Gastroesophageal sphincter (tissue), 4 donors: ENCODE results near the gene GLB1L2. TPM values are rescaled to one million over a fixed set of nuclear protein-coding genes. Genes with fewer than 3 reads are reported as not detected.

Experiments
- ATAC-seq: fragments of 150-250 bp; one replicate; pipeline ENCODE4 v1.9.1; 2016; ENCODE audit warnings: mild to moderate bottlenecking, moderate library complexity
- H3K27ac ChIP-seq, 4 donors: fragments of 200-600 bp; sonication (generic) in 3 of 4; 1 replicate in 3 of 4; 2 replicates in 1 of 4; pipeline ENCODE4 v1.5.1; 2016 to 2019
- H3K27me3 ChIP-seq: fragments of 200-600 bp; sonication (generic); one replicate; pipeline ENCODE4 v1.5.1; 2019
- H3K36me3 ChIP-seq, 2 donors: fragments of 200-600 bp; sonication (generic); one replicate each; pipeline ENCODE4 v1.5.1; 2019; ENCODE audit warnings: control low read depth in 1 of 2
- H3K4me1 ChIP-seq, 3 donors: fragments of 200-600 bp; sonication (generic); 1 replicate in 2 of 3; 2 replicates in 1 of 3; pipeline ENCODE4 v1.5.1; 2016 to 2019; ENCODE audit warnings: control low read depth in 2 of 3
- H3K4me3 ChIP-seq, 2 donors: fragments of 200-600 bp; sonication (generic); one replicate each; pipeline ENCODE4 v1.5.1; 2019; ENCODE audit warnings: mild to moderate bottlenecking in 1 of 2, moderate library complexity in 1 of 2
- H3K9me3 ChIP-seq, 3 donors: fragments of 200-600 bp; sonication (generic); one replicate each; pipeline ENCODE4 v1.5.1; 2017 to 2019; ENCODE audit warnings: control low read depth in 2 of 3
- CTCF ChIP-seq, 4 experiments: fragments of 200-600 bp in 2 of 4; fragments of 450-650 bp in 2 of 4; sonication (generic) in 1 of 4; IDR thresholded peaks; one replicate each; pipeline ENCODE4 v1.5.1; 2017 to 2019; ENCODE audit warnings: antibody characterized with exemption in 4 of 4, mild to moderate bottlenecking in 2 of 4, moderate library complexity in 2 of 4
- EP300 ChIP-seq: sonication (generic); formaldehyde crosslinking; IDR thresholded peaks from one replicate; pipeline ENCODE4 v1.6.1; 2017; ENCODE audit warnings: antibody characterized with exemption, mild to moderate bottlenecking
- POLR2A ChIP-seq, 2 donors: fragments of 450-650 bp; IDR thresholded peaks; one replicate each; pipeline ENCODE4 v1.6.1; 2017; ENCODE audit warnings: antibody characterized with exemption in 2 of 2, mild to moderate bottlenecking in 2 of 2, moderate library complexity in 1 of 2
- POLR2AphosphoS5 ChIP-seq: sonication (generic); formaldehyde crosslinking; IDR thresholded peaks from one replicate; pipeline ENCODE4 v1.6.1; 2017; ENCODE audit warnings: antibody characterized with exemption
- WGBS, 2 donors: methylation state at CpG; one replicate each; pipeline ENCODE4 v1.1.5; 2018; ENCODE audit warnings: low coverage in 1 of 2; 5-methylcytosine and 5-hydroxymethylcytosine counted together
- total RNA-seq, 4 donors: library from RNA; depleted of rRNA; stranded (reverse); fragments of >200 nt; gene quantifications; one replicate each; pipeline ENCODE4 v1.1.0, GENCODE V29; 2016

The GLB1L2 gene
- total RNA-seq, 4 donors from 2014 or later, result 3.8 to 9.7 (median 8.6) TPM

- 93 to 97% methylated on average over 10 to 13 of the region's 13 CpGs for WGBS, 2 donors
- no peaks in the 10 kb centered on the region for H3K27me3 ChIP-seq
- H3K27ac ChIP-seq, result no peak overlapping the region
- no peak for ATAC-seq
- no peak overlapping the region for H3K4me3 ChIP-seq
- TF ChIP-seq POLR2AphosphoS5, result no peak
- no peak for TF ChIP-seq CTCF (IDR thresholded peaks at IDR 0.05)
- no peak for TF ChIP-seq POLR2A (IDR thresholded peaks at IDR 0.05)
- TF ChIP-seq EP300, result no peak
- no peaks in the 10 kb centered on the region for H3K36me3 ChIP-seq
- H3K4me1 ChIP-seq, result peaks cover 0 to 6% (median 0%) of the 10 kb centered on the region in 3 donors
- no peaks in the 10 kb centered on the region for H3K9me3 ChIP-seq
Measured at GRCh38 chr11:134288486-134288885, 43.3 kb upstream of the GLB1L2 start.

- Histone ChIP-seq H3K36me3 (no peaks in the 10 kb centered on the region), H3K4me1 (peaks cover 0 to 6% (median 0%) of the 10 kb centered on the region in 3 donors), H3K4me3 (no peak overlapping the region), H3K27me3 (no peaks in the 10 kb centered on the region), H3K27ac (no peak overlapping the region), H3K9me3 (no peaks in the 10 kb centered on the region)
- TF ChIP-seq POLR2AphosphoS5, result no peak
- no peak for TF ChIP-seq POLR2A (IDR thresholded peaks at IDR 0.05)
- no peak for TF ChIP-seq CTCF (IDR thresholded peaks at IDR 0.05)
- TF ChIP-seq EP300, result no peak
- no peak for ATAC-seq
- 74 to 86% methylated on average over 4 of the region's 4 CpGs for WGBS, 2 donors
Measured at GRCh38 chr11:134289167-134289566, 42.6 kb upstream of the GLB1L2 start.

- no peak overlapping the region for H3K4me3 ChIP-seq
- 0 to 42% methylated on average over 1 to 3 of the region's 12 CpGs for WGBS, 2 donors
- no peaks in the 10 kb centered on the region for H3K36me3 ChIP-seq
- no peak overlapping the region for H3K27ac ChIP-seq
- TF ChIP-seq POLR2AphosphoS5 (no peak), CTCF (IDR thresholded peaks at IDR 0.05) (no peak), EP300 (no peak), POLR2A (IDR thresholded peaks at IDR 0.05) (no peak)
- ATAC-seq, result peak; percentile 38
- H3K9me3 ChIP-seq, result no peaks in the 10 kb centered on the region
- H3K4me1 ChIP-seq, result peaks cover 0 to 6% (median 0%) of the 10 kb centered on the region in 3 donors
- no peaks in the 10 kb centered on the region for H3K27me3 ChIP-seq
Measured at GRCh38 chr11:134289789-134290188, 42.0 kb upstream of the GLB1L2 start.

GRCh38 chr11:134290646-134291045 lies 41.1 kb upstream of the GLB1L2 start:
- 73 to 90% methylated on average over 5 to 6 of the region's 7 CpGs for WGBS, 2 donors
- no peak for TF ChIP-seq POLR2A (IDR thresholded peaks at IDR 0.05)
- no peak for TF ChIP-seq EP300
- TF ChIP-seq CTCF (IDR thresholded peaks at IDR 0.05), result no peak
- TF ChIP-seq POLR2AphosphoS5, result no peak
- Histone ChIP-seq H3K27ac (no peak overlapping the region), H3K36me3 (no peaks in the 10 kb centered on the region), H3K4me1 (peaks cover 0 to 6% (median 0%) of the 10 kb centered on the region in 3 donors), H3K9me3 (no peaks in the 10 kb centered on the region), H3K27me3 (no peaks in the 10 kb centered on the region), H3K4me3 (no peak overlapping the region)
- no peak for ATAC-seq

- H3K4me1 ChIP-seq, result peaks cover 0 to 6% (median 0%) of the 10 kb centered on the region in 3 donors
- no peaks in the 10 kb centered on the region for H3K27me3 ChIP-seq
- WGBS, 2 donors, result 33 to 95% methylated on average over 1 to 6 of the region's 6 CpGs
- TF ChIP-seq POLR2A (IDR thresholded peaks at IDR 0.05), result no peak
- no peak for TF ChIP-seq EP300
- TF ChIP-seq CTCF (IDR thresholded peaks at IDR 0.05), result no peak
- no peak for TF ChIP-seq POLR2AphosphoS5
- H3K9me3 ChIP-seq, result no peaks in the 10 kb centered on the region
- H3K27ac ChIP-seq, result no peak overlapping the region
- no peak overlapping the region for H3K4me3 ChIP-seq
- ATAC-seq, result no peak
- H3K36me3 ChIP-seq, result no peaks in the 10 kb centered on the region
Measured at GRCh38 chr11:134291196-134291595, 40.6 kb upstream of the GLB1L2 start.
